HG02981 (cell line): ENCODE measurements around the gene GRK2.

Source experiments
- ATAC-seq: cut with Tn5 transposase; IDR thresholded peaks from one replicate; pipeline ENCODE4 v1.9.1; 2021; ENCODE audit warnings: mild to moderate bottlenecking, moderate library complexity; ENCODE audit not compliant: unreplicated experiment

Gene GRK2

GRCh38 chr11:67269401-67270255 is 3.4 kb downstream of the GRK2 start:
- no peak for ATAC-seq

DNA sequence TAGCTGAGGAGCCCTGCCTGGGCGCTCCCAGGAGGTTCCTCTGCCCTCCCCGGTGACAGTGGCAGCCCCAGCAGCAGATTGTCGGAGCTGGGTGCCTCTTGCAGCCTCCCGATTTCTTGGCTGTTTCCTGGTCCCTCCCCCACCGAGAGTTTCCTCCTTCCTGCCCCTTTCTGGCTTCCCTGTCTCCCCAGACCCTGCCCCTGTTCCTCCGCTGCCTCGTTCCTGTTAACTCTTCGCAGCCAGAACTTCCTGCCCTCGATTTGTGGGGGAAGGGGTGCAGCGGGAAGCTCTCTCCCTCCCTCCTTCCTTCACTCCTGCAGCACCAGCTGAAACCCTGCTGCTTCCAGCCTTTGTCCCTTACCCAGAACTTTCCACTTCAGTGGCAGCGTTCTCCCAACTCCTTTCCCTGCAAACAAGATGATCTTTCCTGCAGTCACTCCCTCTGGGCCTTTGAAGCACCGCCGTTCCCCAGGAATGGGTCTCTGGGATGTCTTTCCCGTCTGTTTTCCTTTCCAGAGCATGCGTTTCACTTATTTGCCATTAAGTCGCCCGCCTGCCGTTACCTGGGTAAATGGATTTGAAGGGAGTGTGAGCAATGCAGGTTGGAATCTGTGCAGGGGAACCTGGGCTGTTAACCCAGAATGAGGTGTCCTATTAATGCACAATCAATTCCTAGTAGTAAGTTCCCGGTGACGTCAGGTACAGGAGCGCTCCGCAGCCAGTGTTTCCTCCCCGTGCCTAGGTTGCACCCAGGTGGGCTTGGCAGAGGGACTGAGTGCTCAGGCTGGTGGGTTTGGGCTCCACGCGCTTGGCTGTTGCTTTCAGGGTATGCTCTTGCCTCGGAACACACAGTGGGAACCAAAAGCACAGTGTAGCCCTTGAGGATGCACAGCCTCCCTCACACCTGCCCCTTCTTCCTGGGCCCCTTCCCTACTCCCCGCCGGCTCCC is 4.3 kb downstream of the GRK2 start:
- ATAC-seq: no peak

DNA sequence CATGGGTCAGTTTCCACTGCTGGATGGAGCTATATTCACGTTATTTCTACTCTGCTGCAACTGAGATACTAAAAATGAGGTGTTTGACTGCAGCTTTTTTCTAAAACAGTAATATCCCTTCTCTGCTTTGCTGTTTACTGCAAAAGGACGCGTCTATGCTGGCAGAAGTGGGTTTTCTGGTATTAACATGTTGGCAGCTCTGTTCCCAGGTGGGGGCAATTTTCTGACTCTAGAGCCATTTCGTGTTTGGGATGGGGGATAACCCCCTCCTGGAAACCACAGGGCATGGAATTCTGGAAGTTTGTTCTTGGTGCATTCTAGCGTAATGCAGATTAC is 4.9 kb downstream of the GRK2 start:
- no peak for ATAC-seq

DNA sequence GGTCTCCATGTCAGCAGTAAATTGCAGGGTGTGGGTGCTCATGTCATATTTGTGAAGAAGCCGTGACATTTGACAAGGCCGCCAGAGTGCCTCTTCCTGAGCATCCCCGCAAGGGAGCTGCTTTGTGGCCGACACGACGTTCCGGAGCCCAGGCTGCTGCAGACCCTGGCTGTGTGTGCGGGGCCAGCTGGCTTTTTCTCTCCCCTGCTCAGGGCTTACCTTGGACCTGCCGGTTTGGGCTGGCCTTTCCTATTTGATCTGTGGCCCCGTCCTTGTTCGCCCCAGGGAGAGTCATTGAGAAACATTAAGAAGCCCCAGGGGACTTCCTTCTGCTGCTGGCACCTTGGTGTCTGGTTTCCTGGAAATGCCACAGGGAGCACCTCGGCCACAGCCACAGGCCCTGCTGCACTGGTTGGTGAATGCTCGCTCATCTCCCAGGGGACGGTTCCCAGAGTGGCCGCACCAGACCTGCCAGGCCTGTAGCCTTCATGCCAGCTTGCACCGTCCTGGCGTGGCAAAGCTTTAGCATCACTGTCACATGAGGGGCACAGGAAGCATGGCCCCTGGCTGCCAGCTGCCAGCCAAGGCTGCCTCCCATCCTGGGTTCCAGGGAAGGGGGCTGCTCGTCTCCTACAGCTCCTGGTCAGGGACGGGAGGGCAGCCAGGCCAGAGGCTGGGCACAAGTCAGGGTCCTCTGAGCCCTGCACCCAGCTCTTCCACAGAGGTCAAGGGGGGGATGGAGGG is 5.4 kb downstream of the GRK2 start:
- no peak for ATAC-seq

DNA sequence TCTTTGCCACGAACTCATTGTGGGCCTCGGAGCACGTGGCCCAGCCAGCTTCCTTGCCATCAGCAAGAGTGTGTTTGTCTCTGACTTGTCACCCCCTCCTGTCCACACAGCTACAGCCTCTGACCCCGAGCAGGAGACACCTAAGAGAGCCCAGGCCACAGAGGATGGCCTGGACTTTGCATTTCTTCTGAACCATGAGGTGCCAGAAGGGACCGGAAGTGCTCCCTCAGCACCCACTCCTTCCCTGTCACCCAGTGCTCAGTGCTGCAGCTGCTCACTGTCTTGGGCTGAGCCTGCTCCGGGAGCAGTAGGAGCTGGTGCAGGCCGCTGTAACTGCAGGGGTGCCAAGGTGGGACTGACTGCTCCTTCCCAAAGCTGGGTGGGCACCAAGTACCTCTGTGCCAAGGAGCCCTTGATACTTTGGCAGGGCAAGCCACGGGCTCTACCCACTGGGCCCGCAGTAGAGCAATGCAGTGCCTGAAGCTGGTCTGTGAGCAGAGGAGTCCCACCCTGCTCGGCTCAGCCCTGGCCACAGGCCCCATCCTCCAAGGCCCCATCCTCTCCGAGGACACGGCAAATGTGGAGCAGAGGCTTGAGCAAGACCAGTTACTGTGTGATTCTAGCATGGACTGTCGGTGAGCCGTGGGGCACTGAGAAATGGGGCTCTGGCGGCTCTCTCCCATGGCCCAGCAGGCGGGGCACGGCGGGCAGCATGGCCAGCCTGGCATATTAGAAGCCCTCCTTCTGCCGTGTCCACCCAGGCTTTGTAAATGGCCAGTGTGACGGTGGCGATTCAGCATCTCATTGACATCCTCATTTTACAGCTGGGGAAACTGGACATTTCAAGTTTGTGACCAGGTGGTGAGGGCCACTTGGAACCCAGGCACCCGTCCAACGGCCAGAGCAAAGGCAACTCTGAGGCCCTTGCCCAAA is 6.3 kb downstream of the GRK2 start:
- ATAC-seq: no peak

DNA sequence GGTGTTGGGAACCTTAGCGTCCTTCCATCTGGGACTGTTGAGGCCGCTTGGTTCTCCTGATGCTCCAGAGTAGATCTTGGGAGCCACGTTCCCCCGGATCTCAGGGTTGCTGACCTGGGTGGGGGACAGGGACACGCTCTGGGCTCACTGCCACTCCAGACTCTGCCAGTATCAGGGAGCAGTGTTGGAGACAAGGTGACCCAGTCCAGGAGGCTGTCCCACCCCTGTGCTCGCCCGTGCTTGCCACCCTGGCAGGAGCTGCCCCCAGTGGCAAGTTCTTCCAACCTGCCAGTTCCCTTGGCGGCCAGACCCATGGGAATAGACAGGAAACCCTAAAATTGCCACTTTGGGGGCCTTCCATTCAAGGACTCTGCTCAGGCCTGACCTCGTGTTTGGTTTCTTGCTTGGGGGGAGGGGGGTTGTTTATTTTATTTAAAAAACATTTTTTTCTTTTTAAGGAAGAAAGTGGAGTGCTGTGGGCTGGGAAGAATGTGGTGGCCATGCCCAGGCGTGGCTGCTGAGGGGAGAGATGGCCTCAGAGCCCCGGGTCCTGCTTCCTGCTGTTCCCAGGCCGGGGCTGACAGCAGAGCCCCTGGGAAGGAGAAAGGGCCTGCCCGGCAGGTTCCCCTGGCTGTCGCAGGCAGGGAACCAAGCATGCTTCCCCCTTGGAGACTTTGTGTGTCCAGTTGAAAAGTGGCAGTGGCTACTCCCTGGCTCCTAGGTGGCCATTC is 7.2 kb downstream of the GRK2 start:
- ATAC-seq: no peak

DNA sequence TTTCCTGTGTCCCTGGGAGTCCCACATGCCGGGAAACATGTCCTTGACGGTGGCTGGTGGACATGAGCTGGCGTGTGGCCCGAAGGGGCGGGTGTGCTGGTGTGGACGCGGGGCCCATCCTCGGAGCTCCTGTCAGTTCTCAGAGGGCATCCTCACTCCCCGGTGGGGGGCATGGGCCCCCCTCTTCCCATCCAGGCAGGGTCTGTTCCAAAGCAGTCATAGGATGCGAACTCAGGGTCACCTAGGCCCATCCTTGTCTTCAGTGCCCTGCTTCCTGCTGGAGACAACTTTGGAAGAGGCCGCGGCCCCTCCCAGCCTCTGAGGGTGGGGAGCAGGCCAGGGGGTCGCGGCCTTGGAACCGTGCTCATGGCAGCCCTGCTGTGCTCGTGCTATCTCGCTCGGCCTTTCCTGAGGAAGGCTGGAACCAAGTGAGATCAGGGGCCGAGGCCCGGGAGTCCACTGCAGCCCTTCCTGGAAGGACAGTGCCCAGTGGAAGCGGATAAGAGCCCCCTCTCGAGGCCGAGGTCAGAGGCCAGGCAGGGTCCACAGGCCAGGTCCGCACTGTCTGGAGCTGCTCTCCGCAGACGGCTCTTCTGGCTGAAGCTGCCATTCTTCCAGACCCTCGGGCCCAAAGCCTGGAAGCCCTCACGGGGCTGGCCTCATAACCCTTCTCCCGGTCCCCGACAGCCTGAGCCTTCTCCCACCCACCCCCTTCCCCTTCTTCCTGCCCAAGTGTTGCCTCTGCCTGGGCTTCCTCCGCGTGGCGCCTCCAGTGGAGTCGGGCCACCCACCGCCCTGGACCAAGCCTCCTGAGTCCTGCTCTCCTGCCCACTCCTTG is 8.7 kb downstream of the GRK2 start:
- no peak for ATAC-seq

- ATAC-seq: no peak
Observed at GRCh38 chr11:67275606-67276409, 9.5 kb downstream of the GRK2 start.

DNA sequence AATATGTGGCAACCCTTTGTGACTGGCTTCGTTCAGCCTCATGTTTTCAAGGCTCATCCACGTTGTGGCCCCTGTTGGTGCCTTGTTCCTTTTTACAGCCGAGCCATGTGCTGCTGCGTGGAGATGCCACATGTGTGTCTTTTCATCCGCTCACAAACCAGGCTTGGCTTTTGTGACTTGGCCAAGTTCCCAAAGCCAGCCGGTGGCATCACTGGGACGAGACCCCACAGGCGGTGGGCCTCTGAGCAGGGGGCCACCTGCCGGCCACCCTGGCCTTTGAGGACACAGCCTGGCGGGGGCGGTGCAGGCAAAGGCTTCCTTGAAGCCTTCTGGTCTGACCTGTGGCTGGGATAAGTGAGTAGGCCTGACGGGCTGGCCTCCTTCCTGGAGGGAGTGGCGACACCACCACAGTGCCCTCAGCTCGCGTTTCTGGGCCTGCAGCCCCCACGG is 10.5 kb downstream of the GRK2 start:
- ATAC-seq: peak; percentile 16

DNA sequence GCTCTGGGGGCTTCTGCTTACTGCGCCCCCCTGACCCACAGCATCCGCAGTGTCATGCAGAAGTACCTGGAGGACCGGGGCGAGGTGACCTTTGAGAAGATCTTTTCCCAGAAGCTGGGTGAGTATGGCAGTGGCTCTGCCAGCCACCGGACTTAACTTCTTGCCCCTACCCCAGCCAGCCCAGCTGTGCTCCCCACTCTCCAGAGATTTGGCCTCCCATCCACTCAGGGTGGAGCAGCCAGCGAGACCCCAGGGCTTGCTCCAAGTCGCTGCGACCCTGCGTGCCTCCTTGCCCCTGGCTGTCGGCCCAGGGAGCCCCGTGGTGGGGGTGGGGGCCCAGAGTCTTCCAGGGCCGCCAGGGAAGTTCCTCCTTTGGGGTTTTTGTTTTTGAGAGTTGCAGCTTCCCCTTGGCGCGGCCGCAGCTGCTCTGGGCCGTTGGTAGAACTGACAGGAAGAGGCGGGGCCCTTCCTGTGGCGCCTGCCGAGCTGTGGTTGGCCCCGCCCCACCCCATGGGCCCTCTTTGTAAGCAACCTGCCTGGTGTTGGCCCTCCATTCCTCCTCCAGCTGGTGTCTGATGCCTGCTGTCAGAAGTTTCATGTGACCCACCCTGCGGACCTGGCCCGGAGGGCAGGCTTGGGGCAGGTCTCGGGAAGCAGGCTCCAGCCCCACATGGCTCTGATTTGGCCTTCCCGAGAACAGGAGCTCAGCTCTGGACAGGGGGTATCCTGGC is 11.1 kb downstream of the GRK2 start:
- ATAC-seq: peak; percentile 68

GRCh38 chr11:67278135-67278938 is 12.1 kb downstream of the GRK2 start:
- no peak for ATAC-seq

DNA sequence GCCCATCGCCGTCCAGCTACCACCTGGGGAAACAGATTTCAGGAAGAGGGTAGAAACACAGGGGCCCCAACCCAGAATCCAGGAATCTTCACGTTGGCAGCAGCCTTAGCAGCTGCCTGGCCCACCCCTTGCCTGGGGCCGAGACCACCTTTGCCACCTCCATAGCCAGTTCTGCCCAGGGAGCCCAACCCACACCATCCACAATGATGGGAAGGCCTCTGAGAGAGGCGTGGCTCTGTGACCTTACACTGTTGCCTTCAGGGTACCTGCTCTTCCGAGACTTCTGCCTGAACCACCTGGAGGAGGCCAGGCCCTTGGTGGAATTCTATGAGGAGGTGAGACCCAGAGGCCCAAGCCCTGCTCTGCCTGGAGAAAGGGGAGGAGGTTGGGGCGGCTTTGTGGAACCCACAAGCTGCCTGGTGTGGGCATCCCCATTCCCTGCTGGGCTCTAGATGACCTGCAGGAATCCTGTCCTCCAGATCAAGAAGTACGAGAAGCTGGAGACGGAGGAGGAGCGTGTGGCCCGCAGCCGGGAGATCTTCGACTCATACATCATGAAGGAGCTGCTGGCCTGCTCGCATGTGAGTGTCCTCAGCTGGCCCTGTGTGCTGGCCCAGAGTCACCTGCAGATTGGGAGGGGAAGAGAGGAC is 12.8 kb downstream of the GRK2 start:
- ATAC-seq: no peak

DNA sequence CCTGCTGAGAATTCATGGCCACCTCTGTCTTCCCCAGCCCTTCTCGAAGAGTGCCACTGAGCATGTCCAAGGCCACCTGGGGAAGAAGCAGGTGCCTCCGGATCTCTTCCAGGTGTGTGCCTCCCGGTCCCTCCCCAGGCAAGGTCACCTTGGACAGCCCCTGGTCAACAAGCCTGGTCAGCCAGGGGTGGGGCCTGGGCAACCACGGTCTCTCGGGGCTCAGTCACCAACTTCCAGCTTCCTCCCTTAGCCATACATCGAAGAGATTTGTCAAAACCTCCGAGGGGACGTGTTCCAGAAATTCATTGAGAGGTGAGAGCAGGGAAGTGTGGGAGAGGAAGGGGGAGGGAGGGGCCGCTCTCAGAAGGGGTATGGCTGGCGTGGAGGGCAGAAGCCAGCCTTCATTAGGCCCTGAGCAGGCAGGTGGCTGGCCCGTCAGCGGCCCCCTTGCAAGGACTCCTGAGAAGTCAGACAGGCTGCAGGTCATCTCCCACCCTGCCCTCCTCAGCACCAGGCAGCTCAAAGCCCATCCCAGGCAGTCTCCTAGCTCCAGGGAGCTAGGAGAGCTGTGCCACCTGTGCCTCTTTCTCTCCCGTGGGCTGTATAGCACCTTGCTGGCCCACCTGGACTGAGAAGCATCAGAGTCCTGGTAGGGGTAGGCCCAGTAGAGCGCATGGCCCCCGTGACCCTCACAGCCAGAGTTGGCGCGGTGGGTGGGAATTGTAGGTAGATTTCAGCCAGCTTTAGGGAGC is 13.5 kb downstream of the GRK2 start:
- ATAC-seq: no peak

DNA sequence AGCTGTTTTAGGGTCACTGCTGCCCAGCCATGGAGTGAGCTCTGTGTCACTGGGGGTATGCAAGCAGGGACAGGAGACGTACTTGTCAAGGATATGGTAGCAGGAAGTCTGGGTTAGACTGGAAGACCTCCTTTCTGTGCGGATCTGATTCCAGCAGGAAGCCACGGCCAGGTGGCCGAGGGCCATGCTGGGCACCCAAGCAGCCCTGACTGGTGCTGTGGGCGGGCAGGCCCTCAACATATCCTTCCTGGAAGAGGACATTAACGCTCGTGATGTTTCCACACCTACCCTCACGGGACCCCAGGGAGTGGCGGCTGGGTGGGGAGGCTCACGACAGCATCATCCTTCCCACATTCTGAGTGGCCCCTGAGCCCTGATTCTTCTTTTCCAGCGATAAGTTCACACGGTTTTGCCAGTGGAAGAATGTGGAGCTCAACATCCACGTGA is 14.1 kb downstream of the GRK2 start:
- no peak for ATAC-seq
